Dermis blood vessel endothelial cell (primary cell): Measurements from ENCODE around the gene MAP2. TPM values are rescaled to one million over a fixed set of nuclear protein-coding genes. Genes with fewer than 3 reads are reported as not detected.
"Not testable (repeated sequence)": the region's sequence is repeated elsewhere in the genome, so short reads cannot be mapped to it uniquely, and the experiment has no call there.

Experiments
- DNase-seq: peaks from one replicate; pipeline ENCODE4 v3.0.0; 2010
- total RNA-seq: library from RNA; depleted of rRNA; stranded (reverse); fragments of >200 nt; gene quantifications from 2 replicates; pipeline ENCODE4 v1.2.3, GENCODE V29; 2014

Gene MAP2
- total RNA-seq, 1 donor from 2014 or later = 3.9 TPM

DNA sequence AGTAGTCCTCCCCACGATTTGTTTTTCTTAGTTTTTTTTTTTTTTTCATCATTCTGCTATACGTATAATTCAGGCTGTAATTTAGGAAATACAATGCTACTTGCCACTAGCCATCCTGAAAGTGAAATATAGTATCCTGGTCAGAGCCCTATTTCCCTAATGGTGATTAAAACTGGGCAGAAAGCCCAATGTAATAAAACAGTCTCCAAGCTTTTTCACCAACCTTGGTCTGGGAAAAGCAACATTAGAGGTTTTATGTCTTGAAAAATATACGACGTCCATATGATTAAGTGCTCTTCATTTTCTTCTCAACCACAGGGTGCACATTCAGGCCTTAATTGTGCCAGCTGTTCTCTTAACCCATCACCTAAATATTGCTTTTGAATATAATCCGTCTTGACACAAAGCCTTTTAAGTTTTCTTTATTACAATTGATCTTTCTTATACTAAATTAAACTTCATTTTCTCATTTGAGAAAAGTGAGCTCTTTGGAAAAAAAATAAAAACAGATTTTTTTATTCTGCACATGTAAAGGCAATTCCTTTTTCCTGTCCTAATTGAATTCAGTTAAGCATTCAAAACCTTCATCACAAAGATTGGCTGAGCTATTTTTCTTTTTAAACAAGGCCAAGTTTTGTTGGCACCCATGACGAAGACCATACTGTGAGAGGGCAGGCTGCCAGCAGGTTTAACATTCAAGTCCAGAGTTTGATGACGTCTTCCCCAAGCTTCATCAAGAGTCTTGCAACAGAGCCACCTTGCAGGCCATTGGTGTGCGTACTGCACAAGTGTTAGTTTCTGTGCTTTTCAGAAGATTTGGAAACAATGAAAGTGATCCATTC, 52.7 kb downstream of the MAP2 start:
- peak; percentile 81 for DNase-seq

DNA sequence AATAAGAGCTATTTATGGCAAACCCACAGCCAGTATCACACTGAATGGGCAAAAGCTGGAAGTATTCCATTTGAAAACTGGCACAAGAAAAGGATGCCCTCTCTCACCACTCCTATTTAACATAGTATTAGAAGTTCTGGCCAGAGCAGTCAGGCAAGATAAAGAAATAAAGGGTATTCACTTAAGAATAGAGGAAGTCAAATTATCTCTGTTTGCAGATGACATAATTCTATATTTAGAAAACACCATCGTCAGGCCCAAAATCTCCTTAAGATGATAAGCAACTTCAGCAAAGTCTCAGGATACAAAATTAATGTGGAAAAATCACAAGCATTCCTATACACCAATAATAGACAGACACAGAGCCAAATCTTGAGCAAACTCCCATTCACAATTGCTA, 68.4 kb downstream of the MAP2 start:
- not testable (repeated sequence) for DNase-seq

DNA sequence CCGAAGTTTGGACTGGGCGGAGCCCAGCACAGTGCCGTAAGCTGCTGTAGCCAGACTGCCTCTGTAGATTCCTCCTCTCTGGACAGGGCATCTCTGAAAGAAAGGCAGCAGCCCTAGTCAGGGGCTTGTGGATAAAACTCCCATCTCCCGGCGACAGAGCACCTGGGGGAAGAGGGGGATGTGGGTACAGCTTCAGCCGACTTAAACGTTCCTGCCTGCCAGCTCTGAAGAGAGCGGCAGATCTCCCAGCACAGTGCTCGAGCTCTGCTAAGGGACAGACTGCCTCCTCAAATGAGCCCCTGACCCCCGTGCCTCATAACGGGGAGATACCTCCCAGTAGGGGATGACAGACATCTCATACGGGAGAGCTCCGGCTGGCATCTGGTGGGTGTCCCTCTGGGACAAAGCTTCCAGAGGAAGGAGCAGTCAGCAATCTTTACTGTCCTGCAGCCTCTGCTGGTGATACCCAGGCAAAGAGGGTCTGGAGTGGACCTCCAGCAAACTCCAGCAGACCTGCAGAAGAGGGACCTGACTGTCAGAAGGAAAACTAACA, 71.3 kb downstream of the MAP2 start:
- peak; percentile 46 for DNase-seq

GRCh38 chr2:209495855-209496585, 72.2 kb downstream of the MAP2 start:
- peak; percentile 99 for DNase-seq

GRCh38 chr2:209496586-209496982, 72.7 kb downstream of the MAP2 start:
- DNase-seq = peak; percentile 68

- no peak for DNase-seq
These were observed 74.8 kb downstream of the MAP2 start for GRCh38 chr2:209498614-209499013.

DNA sequence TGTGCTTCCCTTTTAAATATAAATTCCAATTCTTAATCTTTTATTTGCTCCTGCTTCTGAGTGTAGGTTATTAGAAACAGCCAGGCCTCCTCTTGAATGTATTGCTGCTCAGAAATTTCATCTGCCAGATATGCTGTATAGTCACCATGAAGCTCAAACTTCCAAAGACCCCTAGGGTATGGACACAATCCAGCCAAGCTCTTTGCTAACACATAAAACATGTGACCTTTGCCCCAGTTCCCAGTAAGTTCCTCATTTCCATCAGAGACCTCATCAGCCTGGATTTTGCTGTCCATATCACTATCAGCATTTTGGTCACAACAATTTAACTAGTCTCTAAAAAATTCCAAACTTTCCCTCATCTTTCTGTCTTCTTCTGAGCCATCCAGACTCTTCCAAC, 75.2 kb downstream of the MAP2 start:
- no peak for DNase-seq

DNA sequence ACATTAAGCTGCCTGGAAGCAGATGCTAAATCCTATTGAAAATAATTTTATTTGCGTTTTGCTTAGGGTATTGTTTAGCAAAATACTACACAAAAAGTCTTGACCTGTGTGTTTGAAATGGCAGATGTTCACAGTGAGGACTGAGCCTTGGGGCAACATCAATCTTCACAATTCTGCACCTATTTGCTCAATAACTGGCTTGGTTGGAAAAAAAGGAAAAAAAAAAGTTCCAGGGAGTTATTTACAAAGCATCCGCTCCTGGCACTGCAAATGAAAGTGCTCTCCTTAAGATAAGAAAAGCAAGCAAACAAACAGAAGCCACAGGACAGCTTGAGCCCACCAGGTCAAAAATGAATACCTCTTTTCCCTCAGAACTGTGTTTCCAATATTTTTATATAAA, 77.7 kb downstream of the MAP2 start:
- no peak for DNase-seq

DNA sequence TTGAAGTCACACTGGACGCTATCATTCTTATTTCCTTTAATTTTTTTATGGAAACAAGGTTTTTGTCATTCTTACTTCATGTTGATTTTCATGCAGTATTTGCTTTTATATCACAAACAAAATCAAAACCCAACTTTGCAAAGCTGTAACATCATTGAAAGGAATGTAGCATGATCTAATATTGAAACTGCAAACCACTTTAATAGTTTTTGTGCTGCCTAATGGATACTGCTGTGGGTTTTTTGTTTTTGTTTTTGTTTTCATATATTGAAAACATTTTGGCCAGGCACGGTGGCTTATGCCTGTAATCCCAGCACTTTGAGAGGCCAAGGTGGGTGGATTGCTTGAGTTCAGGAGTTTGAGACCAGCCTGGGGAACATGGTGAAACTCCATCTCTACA, 81.6 kb downstream of the MAP2 start:
- DNase-seq = no peak

GRCh38 chr2:209508255-209508654, 84.4 kb downstream of the MAP2 start:
- DNase-seq = no peak

DNA sequence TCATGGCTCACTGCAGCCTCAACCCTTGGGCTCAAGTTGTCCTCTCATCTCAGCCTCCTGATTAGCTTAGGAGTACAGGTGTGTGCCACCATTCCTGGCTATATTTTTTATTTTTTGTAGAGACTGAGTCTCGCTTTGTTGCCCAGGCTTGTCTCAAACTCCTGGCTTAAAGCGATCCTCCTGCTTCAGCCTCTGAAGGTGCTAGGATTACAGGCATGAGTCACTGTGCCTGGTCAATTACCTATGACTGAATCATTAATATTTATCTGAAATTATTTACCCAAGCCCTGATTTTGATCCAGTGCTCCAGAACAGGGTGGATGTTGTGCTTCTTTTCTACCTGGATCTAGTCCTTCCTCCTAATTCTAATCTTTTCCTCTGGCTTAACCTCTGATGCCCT, 87.8 kb downstream of the MAP2 start:
- DNase-seq = no peak

DNA sequence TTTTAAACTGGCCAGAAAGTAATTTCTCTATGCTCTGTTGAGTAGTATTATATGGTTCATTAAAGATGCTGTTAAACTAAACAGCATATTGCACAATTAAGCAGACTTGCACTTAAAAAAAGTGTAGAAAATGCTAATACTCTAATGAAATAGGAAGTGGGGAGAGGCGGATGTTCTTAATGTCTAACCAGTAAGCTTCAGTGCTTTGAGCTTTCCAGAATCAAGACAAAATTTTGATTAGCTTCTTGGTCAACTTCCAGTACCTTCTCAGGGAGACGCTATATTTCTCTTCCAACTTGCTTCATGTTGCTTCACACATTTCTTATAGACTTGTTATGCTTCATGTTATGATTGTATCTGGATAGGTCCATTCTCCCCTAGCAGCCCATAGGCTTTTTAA, 89.1 kb downstream of the MAP2 start:
- no peak for DNase-seq

DNA sequence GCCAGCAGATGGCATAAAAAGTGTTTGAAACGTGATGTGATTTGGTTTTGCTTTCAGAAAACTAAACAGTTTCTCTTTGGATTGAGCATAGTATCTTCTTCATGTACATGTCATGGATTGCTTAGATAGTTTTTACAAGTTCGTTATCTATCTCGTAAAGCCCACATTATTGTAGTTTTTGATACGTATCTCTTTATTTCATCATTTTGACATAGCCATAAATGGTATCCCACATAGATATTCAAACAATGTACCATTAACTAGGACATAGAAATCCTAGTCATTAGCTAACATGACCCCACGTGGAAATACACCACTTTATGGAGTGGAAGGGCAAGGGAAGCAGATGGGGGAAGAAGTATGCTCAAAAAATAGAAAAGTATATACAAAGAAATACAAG, 93.6 kb downstream of the MAP2 start:
- no peak for DNase-seq

DNA sequence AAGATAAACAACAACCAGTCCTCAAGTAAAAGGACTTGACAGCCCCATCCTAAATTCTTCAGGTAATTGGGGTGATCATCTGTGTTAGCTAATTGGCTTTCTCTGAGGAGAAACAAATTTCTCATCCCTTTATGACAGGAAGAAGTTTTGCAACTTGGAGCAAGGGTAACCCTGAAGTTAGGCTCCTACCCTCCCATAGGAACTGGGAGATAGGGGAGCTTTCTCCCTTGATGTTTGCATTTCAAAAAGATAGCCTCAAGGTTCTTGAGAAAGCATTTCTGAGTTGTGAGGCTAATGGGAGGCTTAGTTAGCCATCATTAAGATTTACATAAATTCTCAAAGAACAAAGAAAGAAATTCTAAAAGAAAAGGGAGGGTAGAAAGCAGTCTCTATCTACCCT, 95.4 kb downstream of the MAP2 start:
- no peak for DNase-seq

GRCh38 chr2:209519906-209520305, 96.1 kb downstream of the MAP2 start:
- DNase-seq = no peak

GRCh38 chr2:209523041-209523740, 99.3 kb downstream of the MAP2 start:
- DNase-seq = no peak

DNA sequence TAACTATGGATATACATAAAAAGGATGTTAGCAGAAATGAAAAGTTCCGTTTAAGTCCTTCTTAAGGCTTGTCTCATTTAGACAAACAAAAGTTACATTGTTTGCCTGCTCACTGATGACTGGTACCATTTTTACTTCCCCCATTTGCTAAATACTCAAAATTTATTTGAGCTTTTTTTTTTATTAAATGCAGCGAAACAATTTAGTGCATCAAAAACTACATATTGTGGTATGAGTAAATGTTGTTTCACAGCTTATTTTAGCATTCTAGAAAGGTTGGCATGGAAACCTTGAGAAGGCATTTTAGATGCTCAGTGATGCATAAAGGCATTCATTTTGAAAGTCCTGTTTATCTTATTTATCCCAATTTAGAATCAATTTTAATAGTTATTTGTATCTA, 100.0 kb downstream of the MAP2 start:
- peak; percentile 13 for DNase-seq

DNA sequence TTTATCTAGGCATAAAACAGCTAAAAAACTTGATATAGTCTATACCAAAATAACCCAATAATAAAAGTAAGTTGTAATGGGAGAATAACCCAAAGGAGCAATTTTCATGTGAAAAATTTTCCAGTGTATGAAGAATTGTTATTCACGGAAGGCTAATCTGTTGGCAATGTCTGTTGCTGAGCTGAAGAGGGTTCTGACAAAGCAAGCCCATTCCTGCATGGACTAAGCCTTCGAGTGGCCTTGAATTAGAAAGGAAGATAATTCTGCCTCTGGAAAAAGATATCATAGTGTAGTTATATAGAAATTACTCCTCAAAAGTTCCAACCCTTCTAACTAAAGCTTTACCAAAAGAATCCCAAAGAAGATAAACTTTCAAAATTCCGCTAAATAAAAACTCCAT, 101.5 kb downstream of the MAP2 start:
- peak; percentile 34 for DNase-seq

GRCh38 chr2:209525834-209526281, 102.0 kb downstream of the MAP2 start:
- peak; percentile 74 for DNase-seq

GRCh38 chr2:209526561-209526960, 102.7 kb downstream of the MAP2 start:
- DNase-seq = peak; percentile 46

GRCh38 chr2:209529579-209529978, 105.7 kb downstream of the MAP2 start:
- no peak for DNase-seq

- DNase-seq = no peak
These were observed 108.5 kb downstream of the MAP2 start for GRCh38 chr2:209532321-209532720.

GRCh38 chr2:209533391-209533790, 109.5 kb downstream of the MAP2 start:
- no peak for DNase-seq
